ENCODE measurements around the gene PRTFDC1.
"Not testable (repeated sequence)": the region's sequence is repeated elsewhere in the genome, so short reads cannot be mapped to it uniquely, and the experiment has no call there.

PRTFDC1 gene

DNA sequence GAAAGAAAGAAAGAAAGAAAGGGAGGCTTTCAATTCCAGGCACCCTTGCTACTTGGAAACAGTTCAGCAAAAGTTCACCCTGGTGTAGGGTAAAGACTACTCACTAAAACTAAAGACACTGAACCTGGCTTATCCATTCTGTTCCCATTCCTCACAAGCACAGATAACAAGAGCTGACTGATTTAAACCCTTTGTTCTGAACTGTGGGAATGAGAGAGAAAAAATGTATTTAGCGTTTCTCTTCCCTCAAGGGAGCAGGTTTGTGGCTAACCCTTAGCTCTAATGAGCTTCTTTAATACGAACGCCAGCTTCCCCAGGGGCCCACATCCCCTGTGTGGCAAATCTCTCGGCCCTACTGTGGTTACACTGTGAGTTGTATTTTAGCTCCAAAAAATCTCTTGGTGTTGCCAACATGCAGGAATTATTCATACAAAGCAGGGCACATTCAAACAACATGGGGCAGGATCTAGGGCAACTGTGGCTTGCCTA lies 23.3 kb downstream of the PRTFDC1 start:
- no peak for DNase-seq

DNA sequence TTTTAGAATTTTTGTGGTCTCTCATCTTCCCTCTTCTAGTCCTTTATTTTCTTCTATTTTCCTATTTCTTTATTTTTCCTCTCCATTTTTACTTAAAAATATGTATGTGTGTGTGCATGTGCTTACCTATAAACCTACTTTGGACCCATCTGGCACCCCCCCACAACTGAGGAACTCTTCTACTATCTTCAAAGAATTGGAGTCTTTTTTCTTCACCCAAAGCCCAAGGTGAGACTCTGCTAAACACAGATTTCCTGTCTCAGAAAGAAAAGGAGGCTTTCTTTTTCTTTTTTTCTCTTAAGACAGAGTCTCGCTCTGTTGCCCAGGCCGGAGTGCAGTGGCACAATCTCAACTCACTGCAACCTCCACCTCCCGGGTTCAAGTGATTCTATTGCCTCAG lies 24.2 kb downstream of the PRTFDC1 start:
- no peak for DNase-seq

DNA sequence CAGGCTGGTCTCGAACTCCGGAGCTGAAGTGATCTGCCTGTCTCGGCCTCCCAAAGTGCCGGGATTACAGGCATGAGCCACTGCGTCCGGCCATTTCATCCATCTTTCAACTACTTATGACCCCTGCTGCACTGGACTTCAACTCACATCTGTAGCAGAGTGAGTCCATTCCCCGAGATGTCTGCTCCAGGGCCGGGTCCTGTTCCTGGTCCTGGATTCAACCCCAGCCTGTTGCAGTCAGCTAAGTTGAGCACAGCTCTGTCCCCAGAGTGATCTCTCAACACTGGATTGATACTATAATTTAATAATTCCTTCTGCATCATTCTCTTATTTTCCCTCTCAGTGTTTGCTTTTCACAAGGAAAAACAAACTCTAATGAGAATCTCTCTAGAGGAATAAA lies 25.8 kb downstream of the PRTFDC1 start:
- DNase-seq: no peak

DNA sequence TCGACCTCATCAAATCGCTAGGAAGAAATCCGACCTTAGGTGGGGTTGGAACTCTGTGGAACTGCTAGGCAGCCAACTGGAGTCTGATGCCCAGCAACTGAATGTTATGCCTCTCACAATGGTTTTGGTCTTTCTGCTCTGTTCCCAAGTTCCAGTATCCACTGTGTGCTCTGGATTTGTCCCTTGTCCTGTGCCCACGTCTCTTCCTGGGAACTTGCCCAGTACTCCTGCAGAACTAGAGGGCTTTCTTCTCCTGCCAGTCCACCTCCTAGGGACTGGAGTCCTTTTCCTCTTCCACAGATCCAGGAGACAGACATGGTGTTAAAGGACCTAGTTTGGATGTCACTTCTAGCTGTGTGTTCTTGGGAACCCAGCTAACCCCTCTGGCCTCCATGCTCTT lies 26.6 kb downstream of the PRTFDC1 start:
- DNase-seq: no peak

DNA sequence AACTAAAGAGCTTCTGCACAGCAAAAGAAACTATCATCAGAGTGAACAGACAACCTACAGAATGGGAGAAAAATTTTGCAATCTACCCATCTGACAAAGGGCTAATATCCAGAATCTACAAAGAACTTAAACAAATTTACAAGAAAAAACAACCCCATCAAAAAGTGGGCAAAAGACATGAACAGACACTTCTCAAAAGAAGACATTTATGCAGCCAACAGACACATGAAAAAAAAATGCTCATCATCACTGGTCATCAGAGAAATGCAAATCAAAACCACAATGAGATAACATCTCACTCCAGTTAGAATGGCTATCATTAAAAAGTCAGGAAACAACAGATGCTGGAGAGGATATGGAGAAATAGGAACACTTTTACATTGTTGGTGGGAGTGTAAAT lies 27.9 kb downstream of the PRTFDC1 start:
- not testable (repeated sequence) for DNase-seq

DNA sequence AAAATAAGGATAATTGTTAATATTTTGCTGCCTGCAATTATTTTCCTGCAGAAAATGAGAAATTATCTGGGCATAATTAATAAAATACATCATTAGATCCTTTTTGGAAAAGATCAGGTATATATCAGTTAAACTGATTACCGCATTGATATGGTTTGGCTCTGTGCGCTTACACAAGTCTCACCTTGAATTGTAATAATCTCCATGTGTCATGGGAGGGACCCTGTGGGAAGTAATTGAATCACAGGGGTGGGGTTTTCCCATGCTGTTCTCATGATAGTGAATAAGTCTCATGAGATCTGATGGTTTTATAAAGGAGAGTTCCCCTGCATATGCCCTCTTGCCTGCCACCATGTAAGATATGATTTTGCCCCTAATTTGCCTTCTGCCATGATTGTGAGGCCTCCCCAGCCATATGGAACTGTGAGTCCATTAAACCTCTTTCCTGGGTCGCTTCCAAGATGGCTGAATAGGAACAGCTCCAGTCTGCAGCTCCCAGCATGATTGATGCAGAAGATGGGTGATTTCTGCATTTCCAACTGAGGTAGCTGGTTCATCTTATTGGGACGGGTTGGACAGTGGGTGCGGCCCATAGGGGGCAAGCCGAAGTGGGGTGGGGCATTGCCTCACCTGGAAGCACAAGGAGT lies 30.1 kb downstream of the PRTFDC1 start:
- not testable (repeated sequence) for DNase-seq

DNA sequence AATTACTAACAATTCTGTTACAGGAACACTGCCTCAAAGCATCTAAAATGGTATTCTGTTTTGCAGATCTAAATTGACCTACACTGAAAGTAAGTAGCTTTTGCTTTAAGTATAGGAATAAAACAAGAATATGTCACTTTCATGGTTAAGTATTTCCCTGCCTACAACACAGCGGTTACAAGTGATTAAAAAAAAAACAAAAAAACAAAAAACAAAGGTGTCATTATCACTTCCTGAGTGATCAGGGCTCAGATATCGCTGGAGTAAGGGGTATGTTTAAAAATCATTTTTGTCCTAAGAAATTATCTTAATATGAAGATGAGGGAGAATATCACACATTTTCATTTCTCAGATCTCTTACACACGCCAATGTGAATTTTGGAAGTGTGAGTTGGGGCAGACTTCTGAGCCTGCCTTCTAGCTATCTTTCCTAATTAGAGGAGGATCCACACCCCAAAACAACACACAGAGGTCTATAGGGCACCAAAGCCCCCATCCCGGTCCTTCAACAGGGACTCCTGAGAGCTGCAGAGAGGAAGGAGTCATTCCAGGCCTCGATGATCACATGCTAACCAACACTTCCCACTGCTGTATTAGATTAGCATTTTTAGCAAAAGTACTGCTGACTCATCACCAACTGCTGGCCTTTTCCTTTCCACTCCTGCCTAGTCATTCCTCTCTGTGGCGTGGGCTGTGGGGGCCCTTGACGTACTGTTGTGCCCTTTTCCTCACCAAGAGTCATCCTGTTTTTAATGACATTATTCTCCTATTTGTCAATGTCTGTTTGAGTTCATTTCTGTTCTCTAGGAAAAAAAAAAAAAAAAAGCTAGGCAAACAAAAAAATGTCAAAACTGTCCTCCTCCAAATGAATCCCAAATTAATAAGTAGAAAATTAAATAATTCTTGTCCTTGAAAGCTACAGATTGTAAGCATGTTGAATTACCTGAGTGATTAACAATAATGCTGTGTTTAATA lies 31.2 kb downstream of the PRTFDC1 start:
- DNase-seq: no peak

DNA sequence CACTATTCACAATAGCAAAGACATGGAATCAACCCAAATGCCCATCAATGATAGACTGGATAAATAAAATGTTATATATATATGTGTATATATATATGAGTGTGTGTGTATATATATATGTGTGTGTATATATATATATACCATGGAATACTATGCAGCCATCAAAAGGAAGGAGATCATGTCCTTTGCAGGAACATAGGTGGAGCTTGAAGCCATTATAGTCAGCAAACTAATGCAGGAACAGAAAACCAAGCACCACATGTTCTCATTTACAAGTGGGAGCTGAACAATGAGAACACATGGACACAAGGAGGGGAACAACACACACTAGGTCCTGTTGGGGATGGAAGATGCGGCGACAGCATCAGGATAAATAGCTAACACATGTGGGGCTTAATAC lies 32.2 kb downstream of the PRTFDC1 start:
- DNase-seq: not testable (repeated sequence)

DNA sequence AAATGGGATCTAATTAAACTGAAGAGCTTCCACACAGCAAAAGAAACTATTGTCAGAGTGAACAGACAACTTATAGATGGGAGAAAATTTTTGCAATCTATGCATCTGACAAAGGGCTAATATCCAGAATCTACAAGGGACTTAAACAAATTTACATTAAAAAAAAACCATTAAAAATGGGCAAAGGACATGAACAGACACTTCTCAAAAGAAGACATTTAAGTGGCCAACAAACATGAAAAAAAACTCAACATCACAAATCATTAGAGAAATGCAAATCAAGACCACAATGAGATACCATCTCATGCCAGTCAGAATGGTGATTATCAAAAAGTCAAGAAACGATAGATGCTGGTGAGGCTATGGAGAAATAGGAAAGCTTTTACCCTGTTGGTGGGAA lies 32.8 kb downstream of the PRTFDC1 start:
- DNase-seq: not testable (repeated sequence)

DNA sequence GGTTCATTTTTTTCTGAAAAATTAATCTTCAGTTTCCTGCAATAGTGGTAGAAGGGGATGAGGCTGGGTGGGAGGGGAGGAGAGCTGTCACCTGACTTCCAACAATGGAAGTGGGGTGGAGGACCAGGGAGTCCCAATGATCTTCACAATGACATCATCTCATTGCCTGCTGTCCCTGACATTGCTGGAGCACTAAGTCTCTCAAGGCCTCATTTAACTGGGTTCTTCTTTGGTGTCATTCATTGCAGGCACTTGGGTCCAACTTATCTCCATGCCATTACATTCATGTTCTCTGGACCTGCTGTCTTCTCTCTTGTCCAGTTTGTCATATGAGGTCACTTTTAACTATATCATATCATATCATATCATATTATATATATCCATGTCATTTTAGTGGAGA lies 34.4 kb downstream of the PRTFDC1 start:
- DNase-seq: no peak

DNA sequence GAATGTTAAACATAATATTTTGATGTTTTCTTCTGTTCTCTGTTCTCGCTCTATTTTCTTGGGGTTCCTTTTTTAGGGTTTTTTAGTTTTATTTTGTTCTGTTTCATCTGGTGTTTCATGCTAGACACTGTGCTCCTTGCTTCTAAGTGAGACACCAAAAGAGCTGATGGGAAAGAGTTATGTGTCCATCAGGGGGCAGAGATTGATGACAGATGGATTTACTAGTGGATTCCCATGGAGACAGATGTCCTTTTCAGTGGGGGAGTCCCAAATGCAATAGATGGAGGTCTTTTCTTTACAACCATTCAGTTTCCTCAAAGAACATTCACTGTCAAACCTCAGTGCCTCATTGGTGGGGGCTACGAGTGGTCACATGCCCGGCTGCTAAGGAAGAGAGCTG lies 34.9 kb downstream of the PRTFDC1 start:
- no peak for DNase-seq

DNA sequence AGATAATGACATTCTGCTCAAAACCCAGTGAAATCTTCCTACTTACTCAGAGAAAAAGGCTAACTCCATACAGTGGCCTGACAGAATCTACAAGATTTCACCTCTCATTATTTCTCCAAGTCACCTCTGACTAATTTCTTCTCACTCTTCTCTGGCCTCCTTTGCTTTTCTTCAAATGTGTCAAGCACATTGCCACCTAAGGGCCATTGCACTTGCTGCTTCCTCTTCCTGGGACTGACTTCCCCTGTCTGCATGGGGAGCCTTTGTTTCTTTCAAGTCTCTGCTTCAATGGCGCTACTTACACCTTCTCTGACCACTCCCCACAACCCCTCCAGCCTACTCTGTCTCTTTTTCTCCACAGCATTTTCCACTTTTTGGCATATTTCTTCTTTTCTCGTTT lies 36.0 kb downstream of the PRTFDC1 start:
- DNase-seq: no peak

DNA sequence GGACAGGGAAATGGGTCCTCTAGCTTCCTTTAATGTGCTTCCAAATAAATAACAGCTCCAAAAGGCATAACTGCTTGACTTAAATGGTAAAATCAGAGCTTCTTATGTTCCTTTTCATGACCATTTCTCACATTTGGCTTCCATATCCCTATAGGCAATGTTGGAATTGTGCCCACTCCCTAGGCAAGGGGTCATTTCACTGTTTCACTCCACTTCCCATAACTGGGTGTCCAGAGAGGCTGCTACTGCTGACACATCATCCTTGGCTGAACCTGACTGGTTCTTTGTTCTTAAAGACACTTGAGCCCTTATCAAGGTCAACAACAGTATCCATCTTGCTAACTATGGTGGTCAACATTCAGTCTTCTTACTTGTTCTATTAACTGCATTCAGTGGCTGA lies 37.1 kb downstream of the PRTFDC1 start:
- DNase-seq: no peak

DNA sequence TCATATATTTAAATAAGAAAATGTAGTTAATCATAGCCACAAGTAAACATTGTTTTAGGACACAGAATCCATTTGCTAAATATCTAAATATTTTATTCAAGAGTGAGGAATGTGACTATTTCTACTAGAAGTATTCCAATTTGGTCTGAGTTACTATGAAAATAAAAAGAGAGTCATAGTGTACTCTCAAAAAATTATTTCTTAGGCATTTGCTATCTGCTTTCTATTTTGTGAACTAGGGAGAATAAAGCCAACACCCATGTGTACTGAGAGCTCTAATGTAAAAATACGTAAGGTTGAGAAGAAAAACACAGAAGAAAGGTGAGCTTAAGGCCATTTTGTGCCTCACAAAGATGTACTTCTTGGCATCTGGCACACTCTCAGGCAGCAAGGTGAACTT lies 38.3 kb downstream of the PRTFDC1 start:
- DNase-seq: no peak

DNA sequence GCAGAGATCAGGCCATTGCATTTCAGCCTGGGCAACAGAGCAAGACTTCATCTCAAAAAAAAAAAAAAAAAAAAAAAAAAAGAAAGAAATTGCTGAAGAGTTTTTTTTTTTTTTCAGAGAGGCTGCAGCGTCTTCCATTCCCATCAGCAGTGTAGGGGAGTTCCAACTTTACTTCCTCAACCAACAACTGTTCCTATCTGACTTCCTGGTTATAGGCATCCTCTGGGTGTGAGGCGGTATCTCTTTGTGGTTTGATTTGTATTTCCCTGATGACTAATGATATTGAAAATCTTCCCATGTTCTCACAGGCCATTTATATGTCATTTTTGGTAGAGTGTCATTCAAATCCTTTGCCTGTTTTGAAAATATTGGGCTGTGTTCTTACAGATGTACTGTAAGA lies 40.2 kb downstream of the PRTFDC1 start:
- DNase-seq: no peak

DNA sequence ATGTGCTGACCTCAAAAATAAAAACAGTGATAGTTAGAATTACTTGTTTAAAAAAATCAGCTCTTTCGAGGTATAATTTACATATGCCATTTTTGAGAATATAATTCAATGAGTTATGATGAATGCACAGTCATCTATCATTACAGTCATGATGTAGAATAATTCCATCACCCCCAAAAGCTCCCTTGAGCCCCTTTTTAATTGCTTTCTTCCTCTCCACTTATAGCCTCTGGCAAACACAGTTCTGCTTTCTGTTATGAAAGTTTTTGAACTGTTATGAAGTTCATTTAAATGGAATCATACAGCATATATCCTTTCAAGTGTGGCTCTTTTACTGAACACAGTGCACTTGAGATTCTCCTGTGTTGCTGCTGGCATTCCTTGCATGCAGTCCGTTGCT lies 41.4 kb downstream of the PRTFDC1 start:
- DNase-seq: no peak

DNA sequence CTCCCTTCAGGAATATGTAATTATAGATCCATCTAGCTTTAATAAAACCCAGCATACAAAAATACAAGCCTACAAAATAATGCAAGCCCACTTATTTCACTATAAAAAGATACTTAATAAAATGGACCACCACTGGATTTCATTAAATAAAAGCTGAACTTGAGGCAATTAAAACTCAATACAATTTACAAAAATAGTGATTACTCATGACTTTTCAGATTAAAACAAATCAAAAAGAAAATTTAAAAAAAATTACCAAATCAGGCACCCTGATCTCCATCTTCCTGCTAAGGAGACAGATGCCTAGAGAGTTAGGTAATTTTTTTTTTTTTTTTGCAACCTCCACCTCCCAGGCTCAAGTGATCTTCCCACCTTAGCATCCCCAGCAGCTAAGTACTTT lies 41.8 kb downstream of the PRTFDC1 start:
- no peak for DNase-seq

DNA sequence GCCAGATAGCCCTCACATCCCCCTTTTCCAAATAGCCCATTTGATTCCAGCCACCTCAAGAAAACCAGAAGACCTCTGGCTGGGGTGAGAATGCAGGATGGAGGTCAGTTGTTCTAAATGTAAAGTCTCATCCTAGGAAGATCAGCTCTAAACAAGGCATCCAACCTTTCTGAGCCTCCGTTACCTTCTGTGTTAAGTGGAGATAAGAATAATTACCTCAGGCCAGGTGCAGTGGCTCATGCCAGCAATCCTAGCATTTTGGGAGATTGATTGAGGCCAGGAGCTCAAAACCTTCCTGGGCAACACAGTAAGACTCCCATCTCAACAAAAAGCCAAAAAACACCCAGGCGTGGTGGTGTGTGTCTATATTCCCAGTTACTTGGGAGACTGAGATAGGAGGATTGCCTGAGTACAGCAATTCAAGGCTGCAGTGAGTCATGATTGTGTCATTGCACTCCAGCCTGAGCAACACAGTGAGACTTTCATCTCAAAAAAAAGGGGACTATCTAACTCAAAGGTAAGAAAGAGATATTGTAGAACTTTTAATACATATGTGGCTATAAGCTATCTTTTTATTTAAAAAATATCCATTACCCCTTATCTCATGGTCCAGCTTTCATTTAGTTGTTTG lies 43.5 kb downstream of the PRTFDC1 start:
- no peak for DNase-seq

DNA sequence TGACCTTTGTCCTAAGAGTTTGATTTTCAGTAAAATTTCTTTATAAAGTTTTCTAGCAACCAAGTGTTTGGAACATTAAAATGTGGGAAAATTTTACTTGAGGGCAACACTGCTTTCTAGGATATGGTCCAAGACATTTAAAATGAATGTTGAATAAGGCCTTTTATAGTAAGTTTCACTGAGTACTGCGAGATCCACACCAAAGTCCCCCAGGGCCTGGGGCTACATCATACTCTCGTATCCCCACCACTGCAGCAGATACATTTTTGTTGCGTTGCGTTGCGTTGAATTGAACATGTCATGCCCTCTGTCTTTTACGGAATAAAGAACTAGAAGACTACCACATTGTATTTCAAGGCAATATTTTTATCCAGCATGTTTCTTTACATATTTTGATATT lies 44.5 kb downstream of the PRTFDC1 start:
- DNase-seq: no peak

DNA sequence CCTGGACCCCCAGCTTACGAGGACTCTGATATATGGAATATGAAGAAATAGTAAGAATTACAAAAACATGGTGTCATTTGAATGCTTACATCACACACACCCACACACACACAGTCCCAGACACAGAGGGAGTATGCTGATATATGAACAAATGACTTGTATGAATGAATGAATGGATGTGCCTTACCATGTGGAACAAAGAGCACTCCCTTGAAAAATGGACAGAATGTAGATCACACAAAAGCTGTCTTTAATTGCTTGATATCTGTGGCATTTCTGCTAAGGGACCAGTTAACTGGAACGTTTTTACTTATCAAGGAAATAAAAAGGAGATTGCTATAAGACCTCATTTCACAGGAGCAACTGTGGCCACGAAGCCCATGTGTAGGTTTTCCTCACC lies 46.0 kb downstream of the PRTFDC1 start:
- DNase-seq: no peak

DNA sequence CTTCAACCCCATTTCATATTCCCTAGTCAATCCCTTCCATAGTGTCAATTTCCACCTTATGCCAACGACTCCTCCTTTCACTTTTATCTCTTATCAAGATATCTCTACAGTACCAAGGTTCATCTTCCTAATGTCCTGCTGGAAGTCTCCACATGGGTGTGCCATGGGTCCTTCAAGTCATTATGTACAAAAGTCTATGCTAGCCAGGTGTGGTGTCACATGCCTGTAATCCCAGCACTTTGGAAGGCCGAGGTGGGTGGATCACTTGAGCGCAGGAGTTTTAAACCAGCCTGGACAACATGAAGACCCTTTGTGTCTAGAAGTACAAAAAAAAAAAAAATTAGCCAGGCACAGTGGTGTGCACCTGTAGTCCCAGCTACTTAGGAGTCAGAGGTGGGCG lies 47.6 kb downstream of the PRTFDC1 start:
- DNase-seq: no peak

DNA sequence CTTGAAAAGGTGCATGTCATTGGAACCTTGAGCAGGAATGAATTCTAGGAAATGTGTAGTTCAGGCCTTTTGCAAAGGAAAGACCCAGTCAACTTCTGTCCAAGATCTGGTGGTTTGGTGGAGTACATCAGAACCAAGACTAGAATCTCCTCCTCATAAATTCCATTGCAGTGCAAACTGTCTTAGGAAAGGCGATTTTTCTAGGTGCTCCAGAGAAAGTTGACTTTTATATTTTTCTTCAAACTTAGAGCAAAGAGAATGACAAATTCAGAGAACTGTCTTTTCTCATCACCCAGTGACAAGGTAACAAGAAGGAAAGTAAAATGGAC lies 50.0 kb downstream of the PRTFDC1 start:
- no peak for DNase-seq

DNA sequence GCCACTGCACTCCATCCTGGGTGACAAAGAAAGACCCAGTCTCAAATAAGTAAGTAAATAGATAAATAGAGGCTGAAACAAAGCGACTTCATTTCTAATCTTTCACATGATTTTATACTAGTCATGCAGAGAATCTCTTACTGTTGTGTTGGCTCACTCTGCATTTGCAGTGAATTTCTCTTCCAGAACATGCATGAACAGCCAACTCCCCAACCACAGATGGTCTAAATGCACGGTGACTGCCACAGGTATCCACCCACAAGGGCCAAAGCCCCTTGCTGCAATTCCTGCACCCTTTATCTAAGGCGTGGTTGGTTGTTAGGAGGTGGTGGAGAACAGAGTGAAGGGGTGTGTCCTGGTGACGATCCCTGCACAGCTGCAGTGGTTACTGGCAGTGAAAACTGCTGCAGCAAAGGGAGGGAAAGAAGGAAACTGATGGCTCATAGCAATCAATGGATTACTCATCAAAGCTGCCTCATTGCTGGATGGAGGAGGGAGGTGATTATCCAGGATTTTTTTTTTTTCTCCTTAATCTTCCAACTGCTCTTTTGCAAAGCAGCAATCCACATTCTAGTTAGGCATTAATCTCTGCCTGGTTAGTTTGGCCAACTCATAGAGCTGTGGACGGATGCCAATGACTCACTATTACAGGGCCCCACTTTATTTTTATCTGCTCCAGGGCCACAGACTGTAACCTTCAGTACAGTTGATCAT lies 50.6 kb downstream of the PRTFDC1 start:
- no peak for DNase-seq

Measured in NCI-H510A treated with DMSO at 0.1 percent for 48 hours (cell line).